K562 (cell line): ENCODE results near the gene DTD1. TPM values are rescaled to one million over a fixed set of nuclear protein-coding genes. Genes with fewer than 3 reads are reported as not detected.
A peak's percentile ranks its signal among the peaks of the same experiment; 100 is the strongest.

Experiments
- ARID1B ChIP-seq: fragments of 450-650 bp; IDR thresholded peaks from 2 replicates; pipeline ENCODE4 v1.6.1; 2016; ENCODE audit warnings: antibody characterized with exemption, mild to moderate bottlenecking, inconsistent platforms
- BMI1 ChIP-seq: fragments of 150-350 bp; IDR thresholded peaks from 2 replicates; pipeline ENCODE4 v1.6.1; 2014; ENCODE audit warnings: low read length
- CBX5 ChIP-seq: IDR thresholded peaks from 2 replicates; pipeline ENCODE4 v1.6.1; 2014; ENCODE audit warnings: low read depth, borderline replicate concordance
- CXXC5 ChIP-seq: fragments of 250-450 bp; sonication (Bioruptor Pico); IDR thresholded peaks from 2 replicates; pipeline ENCODE4 v1.8.0; 2022; ENCODE audit warnings: inconsistent platforms, mild to moderate bottlenecking, moderate library complexity
- FOXJ2 ChIP-seq: fragments of 200-800 bp; sonication (Bioruptor generic); IDR thresholded peaks from 2 replicates; pipeline ENCODE4 v1.6.1; 2016; ENCODE audit warnings: missing genetic modification characterization, missing compliant biosample characterization
- FOXM1 ChIP-seq, 2 experiments: fragments of 450-650 bp in 1 of 2; sonication (generic) in 1 of 2; formaldehyde crosslinking in 1 of 2; IDR thresholded peaks; 2 replicates each; pipeline versions ENCODE4 v1.6.1 to v1.9.0; 2017 to 2022; ENCODE audit warnings: low read depth in 2 of 2, mild to moderate bottlenecking in 2 of 2, missing genetic modification reagents in 1 of 2, moderate library complexity in 1 of 2
- KAT8 ChIP-seq: fragments of 450-650 bp; IDR thresholded peaks from 2 replicates; pipeline ENCODE4 v1.6.1; 2016; ENCODE audit warnings: low read depth, mild to moderate bottlenecking
- MIER1 ChIP-seq: fragments of 450-650 bp; IDR thresholded peaks from 2 replicates; pipeline ENCODE4 v1.6.1; 2016; ENCODE audit warnings: antibody characterized with exemption, mild to moderate bottlenecking, low read depth
- NFE2 ChIP-seq: IDR thresholded peaks from 2 replicates; pipeline ENCODE4 v1.6.1; 2014; ENCODE audit warnings: antibody characterized with exemption, low read depth
- PBX2 ChIP-seq, 2 experiments: IDR thresholded peaks in 1 of 2; conservative IDR thresholded peaks in 1 of 2; 2 replicates each; pipeline ENCODE4 v1.6.1; 2016; ENCODE audit warnings: low read depth in 2 of 2, mild to moderate bottlenecking in 1 of 2, missing compliant biosample characterization in 1 of 2, missing genetic modification characterization in 1 of 2, moderate library complexity in 1 of 2
- PKNOX1 ChIP-seq: fragments of 450-650 bp; IDR thresholded peaks from 2 replicates; pipeline ENCODE4 v1.6.1; 2016
- RCOR1 ChIP-seq, 2 experiments: IDR thresholded peaks; 2 replicates each; pipeline ENCODE4 v1.6.1; 2012; ENCODE audit warnings: low read depth in 2 of 2, low read length in 2 of 2, borderline replicate concordance in 1 of 2, improper control_type of control experiment in 1 of 2
- RNF2 ChIP-seq: sonication (generic); IDR thresholded peaks from 2 replicates; pipeline ENCODE4 v1.6.1; 2016
- SMARCC2 ChIP-seq: fragments of 450-650 bp; IDR thresholded peaks from 2 replicates; pipeline ENCODE4 v1.6.1; 2017; ENCODE audit warnings: antibody characterized with exemption, moderate library complexity, mild to moderate bottlenecking, low read depth
- TCF7 ChIP-seq: sonication (generic); IDR thresholded peaks from 2 replicates; pipeline ENCODE4 v1.6.1; 2016; ENCODE audit warnings: antibody characterized with exemption, borderline replicate concordance
- ZNF584 ChIP-seq: fragments of 200-800 bp; sonication (Bioruptor generic); IDR thresholded peaks from 2 replicates; pipeline ENCODE4 v1.6.1; 2016; ENCODE audit warnings: low read depth, mild to moderate bottlenecking, missing genetic modification characterization, missing compliant biosample characterization
- polyA plus RNA-seq, 8 experiments: library from polyadenylated mRNA; depleted of rRNA in 4 of 8; stranded (reverse) in 5 of 8; unstranded in 3 of 8; fragments of >200 nt; fragmentation: Nextera tagmentation in 2 of 8; fragmentation: Illumina TruSeq in 1 of 8; extraction: Ambion mirVana in 2 of 8; extraction: Trizol in 1 of 8; gene quantifications; 2 replicates each; pipeline versions ENCODE4 v1.2.1 to v1.2.3, GENCODE V29; 2011 to 2014; ENCODE audit warnings: inconsistent platforms in 1 of 8, missing spikeins in 1 of 8
- total RNA-seq, 7 experiments: library from RNA; depleted of rRNA in 6 of 7; stranded (reverse); fragments of >200 nt in 6 of 7; fragmentation: Illumina TruSeq in 2 of 7; extraction: Trizol in 2 of 7; gene quantifications; 2 replicates each; pipeline versions ENCODE4 v1.2.1 to v1.2.3, GENCODE V29; 2011 to 2021; ENCODE audit warnings: low replicate concordance in 1 of 7
- TF ChIP-seq, protein P1 (sequence below): fragments of 250-450 bp; sonication (Bioruptor Pico); IDR thresholded peaks from 2 replicates; pipeline ENCODE4 v1.8.0; 2022; ENCODE audit warnings: inconsistent platforms
- TF ChIP-seq, protein P2 (sequence below): fragments of 450-650 bp; formaldehyde crosslinking; IDR thresholded peaks from 2 replicates; pipeline ENCODE4 v1.4.0; 2020; ENCODE audit warnings: mild to moderate bottlenecking, moderate library complexity
- TF ChIP-seq, protein P3 (sequence below): fragments of 250-450 bp; sonication (Bioruptor Pico); IDR thresholded peaks from 2 replicates; pipeline ENCODE4 v1.4.0; 2020; ENCODE audit warnings: borderline replicate concordance

The DTD1 gene
- total and polyA plus RNA-seq, 9 of the 15 experiments (the other 6 are each of a cell fraction or from before 2014, with no cell fraction given), result 5.7 to 28.6 (median 26.8) TPM

- TF ChIP-seq CBX5 (no peak), FOXM1 (IDR thresholded peaks at IDR 0.05; ENCODE audit: low read depth) (no peak), FOXM1 (CRISPR knock-in tag; IDR thresholded peaks at IDR 0.05; ENCODE audit: low read depth) (no peak), PBX2 (CRISPR knock-in tag; IDR thresholded peaks at IDR 0.05; ENCODE audit: low read depth) (no peak), PBX2 (tag; conservative IDR thresholded peaks at IDR 0.05; ENCODE audit: low read depth) (peak; percentile 89), CXXC5 (no peak), MIER1 (no peak), RNF2 (no peak), FOXJ2 (tag) (peak; percentile 63), SMARCC2 (no peak), TCF7 (no peak), KAT8 (no peak), NFE2 (peak; percentile 24; the same call in 1 of the 2 replicates), ZNF584 (CRISPR knock-in tag) (no peak), BMI1 (no peak), RCOR1 (IDR thresholded peaks at IDR 0.05; ENCODE audit: borderline replicate concordance in 1 of 2, low read depth in 2 of 2, low read length in 2 of 2) (no peak), PKNOX1 (peak; percentile 28; the same call in 1 of the 2 replicates), ARID1B (no peak)
- TF ChIP-seq, protein P1, sequence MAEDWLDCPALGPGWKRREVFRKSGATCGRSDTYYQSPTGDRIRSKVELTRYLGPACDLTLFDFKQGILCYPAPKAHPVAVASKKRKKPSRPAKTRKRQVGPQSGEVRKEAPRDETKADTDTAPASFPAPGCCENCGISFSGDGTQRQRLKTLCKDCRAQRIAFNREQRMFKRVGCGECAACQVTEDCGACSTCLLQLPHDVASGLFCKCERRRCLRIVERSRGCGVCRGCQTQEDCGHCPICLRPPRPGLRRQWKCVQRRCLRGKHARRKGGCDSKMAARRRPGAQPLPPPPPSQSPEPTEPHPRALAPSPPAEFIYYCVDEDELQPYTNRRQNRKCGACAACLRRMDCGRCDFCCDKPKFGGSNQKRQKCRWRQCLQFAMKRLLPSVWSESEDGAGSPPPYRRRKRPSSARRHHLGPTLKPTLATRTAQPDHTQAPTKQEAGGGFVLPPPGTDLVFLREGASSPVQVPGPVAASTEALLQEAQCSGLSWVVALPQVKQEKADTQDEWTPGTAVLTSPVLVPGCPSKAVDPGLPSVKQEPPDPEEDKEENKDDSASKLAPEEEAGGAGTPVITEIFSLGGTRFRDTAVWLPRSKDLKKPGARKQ (CRISPR knock-in tag), result no peak
- TF ChIP-seq, protein P2, sequence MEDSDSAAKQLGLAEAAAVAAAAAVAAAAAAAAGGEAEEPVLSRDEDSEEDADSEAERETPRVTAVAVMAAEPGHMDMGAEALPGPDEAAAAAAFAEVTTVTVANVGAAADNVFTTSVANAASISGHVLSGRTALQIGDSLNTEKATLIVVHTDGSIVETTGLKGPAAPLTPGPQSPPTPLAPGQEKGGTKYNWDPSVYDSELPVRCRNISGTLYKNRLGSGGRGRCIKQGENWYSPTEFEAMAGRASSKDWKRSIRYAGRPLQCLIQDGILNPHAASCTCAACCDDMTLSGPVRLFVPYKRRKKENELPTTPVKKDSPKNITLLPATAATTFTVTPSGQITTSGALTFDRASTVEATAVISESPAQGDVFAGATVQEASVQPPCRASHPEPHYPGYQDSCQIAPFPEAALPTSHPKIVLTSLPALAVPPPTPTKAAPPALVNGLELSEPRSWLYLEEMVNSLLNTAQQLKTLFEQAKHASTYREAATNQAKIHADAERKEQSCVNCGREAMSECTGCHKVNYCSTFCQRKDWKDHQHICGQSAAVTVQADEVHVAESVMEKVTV (CRISPR knock-in tag), result no peak
- TF ChIP-seq, protein P3, sequence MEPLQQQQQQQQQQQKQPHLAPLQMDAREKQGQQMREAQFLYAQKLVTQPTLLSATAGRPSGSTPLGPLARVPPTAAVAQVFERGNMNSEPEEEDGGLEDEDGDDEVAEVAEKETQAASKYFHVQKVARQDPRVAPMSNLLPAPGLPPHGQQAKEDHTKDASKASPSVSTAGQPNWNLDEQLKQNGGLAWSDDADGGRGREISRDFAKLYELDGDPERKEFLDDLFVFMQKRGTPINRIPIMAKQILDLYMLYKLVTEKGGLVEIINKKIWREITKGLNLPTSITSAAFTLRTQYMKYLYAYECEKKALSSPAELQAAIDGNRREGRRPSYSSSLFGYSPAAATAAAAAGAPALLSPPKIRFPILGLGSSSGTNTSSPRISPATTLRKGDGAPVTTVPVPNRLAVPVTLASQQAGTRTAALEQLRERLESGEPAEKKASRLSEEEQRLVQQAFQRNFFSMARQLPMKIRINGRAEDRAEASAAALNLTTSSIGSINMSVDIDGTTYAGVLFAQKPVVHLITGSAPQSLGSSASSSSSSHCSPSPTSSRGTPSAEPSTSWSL (CRISPR knock-in tag), result no peak
Measured at GRCh38 chr20:18734525-18735189, 146.8 kb downstream of the DTD1 start (continued).
